ENCODE measurements around the gene NR2F1.

Gene NR2F1

GRCh38 chr5:93588352-93589151 lies 5.5 kb downstream of the NR2F1 start:
- H3K27ac ChIP-seq (ENCODE audit: low read depth, low read length), result no peak overlapping the region
- no peak overlapping the region for H3K4me3 ChIP-seq (ENCODE audit: insufficient read depth, low read length, poor library complexity, severe bottlenecking)
- no peaks in the 10 kb centered on the region for H3K27me3 ChIP-seq (ENCODE audit: low read length)
- H3K36me3 ChIP-seq (ENCODE audit: low read length), result no peaks in the 10 kb centered on the region
- no peaks in the 10 kb centered on the region for H4K20me1 ChIP-seq (ENCODE audit: low read depth, low read length)
- H3K9me3 ChIP-seq (ENCODE audit: insufficient read depth, low read length), result no peaks in the 10 kb centered on the region
- TF ChIP-seq, protein P1, sequence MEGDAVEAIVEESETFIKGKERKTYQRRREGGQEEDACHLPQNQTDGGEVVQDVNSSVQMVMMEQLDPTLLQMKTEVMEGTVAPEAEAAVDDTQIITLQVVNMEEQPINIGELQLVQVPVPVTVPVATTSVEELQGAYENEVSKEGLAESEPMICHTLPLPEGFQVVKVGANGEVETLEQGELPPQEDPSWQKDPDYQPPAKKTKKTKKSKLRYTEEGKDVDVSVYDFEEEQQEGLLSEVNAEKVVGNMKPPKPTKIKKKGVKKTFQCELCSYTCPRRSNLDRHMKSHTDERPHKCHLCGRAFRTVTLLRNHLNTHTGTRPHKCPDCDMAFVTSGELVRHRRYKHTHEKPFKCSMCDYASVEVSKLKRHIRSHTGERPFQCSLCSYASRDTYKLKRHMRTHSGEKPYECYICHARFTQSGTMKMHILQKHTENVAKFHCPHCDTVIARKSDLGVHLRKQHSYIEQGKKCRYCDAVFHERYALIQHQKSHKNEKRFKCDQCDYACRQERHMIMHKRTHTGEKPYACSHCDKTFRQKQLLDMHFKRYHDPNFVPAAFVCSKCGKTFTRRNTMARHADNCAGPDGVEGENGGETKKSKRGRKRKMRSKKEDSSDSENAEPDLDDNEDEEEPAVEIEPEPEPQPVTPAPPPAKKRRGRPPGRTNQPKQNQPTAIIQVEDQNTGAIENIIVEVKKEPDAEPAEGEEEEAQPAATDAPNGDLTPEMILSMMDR (IDR thresholded peaks at IDR 0.05; ENCODE audit: insufficient read depth, low read length, poor library complexity, severe bottlenecking), result no peak
- TF ChIP-seq EZH2phosphoT487 (conservative IDR thresholded peaks at IDR 0.05; ENCODE audit: low read length), result no peak
- no peak overlapping the region for H3K4me2 ChIP-seq (ENCODE audit: low read depth, low read length, poor library complexity, severe bottlenecking)
- no peak overlapping the region for H2AFZ ChIP-seq (ENCODE audit: low read depth, low read length, severe bottlenecking)
- H3K79me2 ChIP-seq (ENCODE audit: insufficient read depth, low read length), result no peaks in the 10 kb centered on the region
- H3F3A ChIP-seq (ENCODE audit: insufficient read depth), result peaks cover under 1% of the 10 kb centered on the region; the same call in 1 of the 2 replicates
- H3K9me2 ChIP-seq (replicated peaks; ENCODE audit: insufficient read depth, low read length), result no peaks in the 10 kb centered on the region
- H3K9ac ChIP-seq (ENCODE audit: low read length), result no peak overlapping the region

GRCh38 chr5:93589152-93589828 lies 6.3 kb downstream of the NR2F1 start:
- Histone ChIP-seq H3K4me3 (ENCODE audit: insufficient read depth, low read length, poor library complexity, severe bottlenecking) (no peak overlapping the region), H3K79me2 (ENCODE audit: insufficient read depth, low read length) (no peaks in the 10 kb centered on the region), H3K27me3 (ENCODE audit: low read length) (no peaks in the 10 kb centered on the region), H3K9ac (ENCODE audit: low read length) (no peak overlapping the region), H4K20me1 (ENCODE audit: low read depth, low read length) (no peaks in the 10 kb centered on the region), H3K9me3 (ENCODE audit: insufficient read depth, low read length) (no peaks in the 10 kb centered on the region), H3K9me2 (replicated peaks; ENCODE audit: insufficient read depth, low read length) (no peaks in the 10 kb centered on the region), H3K36me3 (ENCODE audit: low read length) (no peaks in the 10 kb centered on the region), H3F3A (ENCODE audit: insufficient read depth) (no peaks in the 10 kb centered on the region), H3K4me2 (ENCODE audit: low read depth, low read length, poor library complexity, severe bottlenecking) (no peak overlapping the region), H3K27ac (ENCODE audit: low read depth, low read length) (no peak overlapping the region), H2AFZ (ENCODE audit: low read depth, low read length, severe bottlenecking) (no peak overlapping the region)
- TF ChIP-seq EZH2phosphoT487 (conservative IDR thresholded peaks at IDR 0.05; ENCODE audit: low read length), result no peak
- TF ChIP-seq, protein P1 (IDR thresholded peaks at IDR 0.05; ENCODE audit: insufficient read depth, low read length, poor library complexity, severe bottlenecking), result no peak

DNA sequence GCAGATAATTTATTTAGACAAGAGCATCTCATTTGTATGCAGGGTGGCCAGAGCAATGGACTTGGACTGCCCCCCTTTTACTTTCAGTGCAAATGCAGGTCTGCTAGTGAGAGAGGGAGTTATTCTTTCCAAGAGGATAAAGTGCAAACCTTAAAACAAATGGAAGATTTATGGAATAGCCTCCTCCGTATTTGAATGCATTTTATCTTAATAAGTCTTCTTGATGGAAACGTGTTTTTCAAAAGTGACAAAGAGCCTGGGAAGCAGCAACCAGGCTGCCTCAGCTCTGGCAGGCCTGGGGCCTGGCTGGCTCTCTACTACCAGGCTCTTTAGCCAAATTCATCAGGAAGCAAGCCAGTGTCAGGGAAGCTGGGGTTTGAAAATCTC lies 6.8 kb downstream of the NR2F1 start:
- Histone ChIP-seq H3K79me2 (ENCODE audit: insufficient read depth, low read length) (no peaks in the 10 kb centered on the region), H3K9me2 (replicated peaks; ENCODE audit: insufficient read depth, low read length) (no peaks in the 10 kb centered on the region), H3K27ac (ENCODE audit: low read depth, low read length) (no peak overlapping the region), H3F3A (ENCODE audit: insufficient read depth) (no peaks in the 10 kb centered on the region), H3K4me3 (ENCODE audit: insufficient read depth, low read length, poor library complexity, severe bottlenecking) (no peak overlapping the region), H3K36me3 (ENCODE audit: low read length) (no peaks in the 10 kb centered on the region), H3K4me2 (ENCODE audit: low read depth, low read length, poor library complexity, severe bottlenecking) (no peak overlapping the region), H3K9me3 (ENCODE audit: insufficient read depth, low read length) (no peaks in the 10 kb centered on the region), H3K27me3 (ENCODE audit: low read length) (no peaks in the 10 kb centered on the region), H3K9ac (ENCODE audit: low read length) (no peak overlapping the region), H2AFZ (ENCODE audit: low read depth, low read length, severe bottlenecking) (no peak overlapping the region), H4K20me1 (ENCODE audit: low read depth, low read length) (no peaks in the 10 kb centered on the region)
- no peak for TF ChIP-seq EZH2phosphoT487 (conservative IDR thresholded peaks at IDR 0.05; ENCODE audit: low read length)
- TF ChIP-seq, protein P1 (IDR thresholded peaks at IDR 0.05; ENCODE audit: insufficient read depth, low read length, poor library complexity, severe bottlenecking), result no peak
